Astrocyte (in vitro differentiated cells and primary cell): ENCODE measurements around the gene SRGAP1. TPM values are rescaled to one million over a fixed set of nuclear protein-coding genes. Genes with fewer than 3 reads are reported as not detected.

Experiments used
- DNase-seq: peaks from one replicate; pipeline ENCODE4 v3.0.0-alpha.2; 2010; ENCODE audit warnings: low read depth
- FAIRE-seq: peaks from 2 replicates; lab custom pipeline; 2011; peaks lifted over from hg19 to GRCh38; lab: Jason Lieb, UNC
- H2AFZ ChIP-seq: 2 replicates; pipeline ENCODE4 v1.6.0; 2012; ENCODE audit warnings: low read depth, low read length, inconsistent platforms
- H3K27ac ChIP-seq: 2 replicates; pipeline ENCODE4 v1.5.1; 2011; ENCODE audit warnings: low read depth, low read length, inconsistent platforms
- H3K27me3 ChIP-seq: 2 replicates; pipeline ENCODE4 v1.6.0; 2011; ENCODE audit warnings: low read length, inconsistent platforms; ENCODE audit not compliant: insufficient read depth
- H3K36me3 ChIP-seq: 2 replicates; pipeline ENCODE4 v1.5.1; 2011; ENCODE audit warnings: low read length, inconsistent platforms; ENCODE audit not compliant: insufficient read depth
- H3K4me1 ChIP-seq: 2 replicates; pipeline ENCODE4 v1.5.1; 2011; ENCODE audit warnings: low read length, inconsistent platforms; ENCODE audit not compliant: insufficient read depth
- H3K4me2 ChIP-seq: 2 replicates; pipeline ENCODE4 v1.6.0; 2012; ENCODE audit warnings: low read length, inconsistent platforms
- H3K4me3 ChIP-seq: 2 replicates; pipeline ENCODE4 v1.5.1; 2011; ENCODE audit warnings: low read depth, mild to moderate bottlenecking, low read length, inconsistent platforms; ENCODE audit not compliant: insufficient read depth
- H3K79me2 ChIP-seq: 2 replicates; pipeline ENCODE4 v1.6.0; 2012; ENCODE audit warnings: mild to moderate bottlenecking, low read length, inconsistent platforms; ENCODE audit not compliant: insufficient read depth
- H3K9ac ChIP-seq: 2 replicates; pipeline ENCODE4 v1.6.0; 2012; ENCODE audit warnings: mild to moderate bottlenecking, low read length, inconsistent platforms
- H3K9me3 ChIP-seq: 2 replicates; pipeline ENCODE4 v1.5.1; 2012; ENCODE audit warnings: low read depth, mild to moderate bottlenecking, low read length, inconsistent platforms; ENCODE audit not compliant: insufficient read depth
- H4K20me1 ChIP-seq: 2 replicates; pipeline ENCODE4 v1.6.0; 2012; ENCODE audit warnings: low read length, inconsistent platforms; ENCODE audit not compliant: insufficient read depth
- H3K27ac Mint-ChIP-seq: one replicate; pipeline ENCODE4 v1.8.0; 2021; ENCODE audit warnings: mild to moderate bottlenecking, mixed read lengths; ENCODE audit not compliant: unreplicated experiment
- H3K27me3 Mint-ChIP-seq: one replicate; pipeline ENCODE4 v1.8.0; 2021; ENCODE audit warnings: low read depth, mixed read lengths; ENCODE audit not compliant: unreplicated experiment
- H3K36me3 Mint-ChIP-seq: one replicate; pipeline ENCODE4 v1.8.0; 2021; ENCODE audit warnings: low read depth, mixed read lengths; ENCODE audit not compliant: unreplicated experiment
- H3K4me1 Mint-ChIP-seq: one replicate; pipeline ENCODE4 v1.8.0; 2021; ENCODE audit warnings: low read depth, mixed read lengths; ENCODE audit not compliant: unreplicated experiment
- H3K4me3 Mint-ChIP-seq: one replicate; pipeline ENCODE4 v1.8.0; 2021; ENCODE audit warnings: mild to moderate bottlenecking, moderate library complexity, mixed read lengths; ENCODE audit not compliant: unreplicated experiment
- H3K9me3 Mint-ChIP-seq: one replicate; pipeline ENCODE4 v1.8.0; 2021; ENCODE audit warnings: mild to moderate bottlenecking, mixed read lengths; ENCODE audit not compliant: unreplicated experiment
- CTCF ChIP-seq: IDR thresholded peaks from 2 replicates; pipeline ENCODE4 v1.5.1; 2011; ENCODE audit warnings: low read depth, mild to moderate bottlenecking, inconsistent platforms, low read length, moderate library complexity; ENCODE audit not compliant: insufficient read depth
- EZH2 ChIP-seq: IDR thresholded peaks from 2 replicates; pipeline ENCODE4 v1.6.1; 2012; ENCODE audit warnings: mild to moderate bottlenecking, low read length, inconsistent platforms; ENCODE audit not compliant: insufficient read depth
- total RNA-seq: library from RNA; stranded (reverse); gene quantifications from 2 replicates; pipeline ENCODE4 v1.2.1, GENCODE V29; 2021

The SRGAP1 gene
- total RNA-seq, 1 donor from 2014 or later: 15.2 TPM

DNA sequence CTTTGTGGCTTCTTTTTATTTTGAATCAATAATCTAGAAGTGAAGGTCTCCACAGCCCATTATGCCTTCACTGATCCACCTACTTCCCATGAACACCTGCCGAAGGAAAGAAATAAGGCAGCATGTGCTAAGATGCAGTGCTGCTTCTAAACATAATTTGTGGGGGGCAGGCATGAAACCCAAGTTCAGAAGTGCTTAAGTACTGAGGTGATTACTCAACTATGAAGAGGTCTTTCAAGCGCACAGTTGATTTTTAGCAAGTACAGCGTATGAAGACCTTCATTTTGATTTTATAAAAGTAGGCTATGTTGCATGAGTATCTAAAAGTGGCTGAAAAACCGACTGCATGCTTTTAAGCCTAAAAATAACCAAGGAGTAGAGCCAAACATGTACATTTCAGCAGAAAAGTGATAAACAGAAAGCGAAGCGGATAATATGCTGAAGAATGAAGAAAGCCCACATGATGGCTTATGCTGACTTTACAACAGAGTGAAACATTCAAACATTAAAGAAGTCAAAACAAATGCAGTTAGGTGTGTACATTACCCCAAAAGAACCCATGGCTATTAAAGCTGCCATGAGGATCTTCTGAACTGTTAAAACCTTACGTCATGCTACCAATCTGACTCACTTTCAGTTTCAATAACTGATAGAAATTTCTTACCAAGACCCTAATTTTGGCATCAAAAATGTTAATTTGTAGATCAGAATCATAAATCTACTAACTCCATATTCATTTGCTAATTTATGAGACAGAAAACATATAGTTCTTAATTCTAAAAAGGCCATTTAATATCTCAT is 348.3 kb downstream of the SRGAP1 start:
- no peak overlapping the region for H3K4me3 Mint-ChIP-seq
- no peak for FAIRE-seq
- no peaks in the 10 kb centered on the region for H3K36me3 ChIP-seq
- H3K4me3 ChIP-seq: no peak overlapping the region
- no peaks in the 10 kb centered on the region for H4K20me1 ChIP-seq
- no peak for DNase-seq
- no peak overlapping the region for H2AFZ ChIP-seq
- H3K4me1 ChIP-seq: peaks cover 8% of the 10 kb centered on the region
- H3K9ac ChIP-seq: no peak overlapping the region
- no peaks in the 10 kb centered on the region for H3K9me3 Mint-ChIP-seq
- H3K27ac ChIP-seq: no peak overlapping the region
- no peaks in the 10 kb centered on the region for H3K27me3 Mint-ChIP-seq
- no peaks in the 10 kb centered on the region for H3K9me3 ChIP-seq
- no peaks in the 10 kb centered on the region for H3K79me2 ChIP-seq
- no peaks in the 10 kb centered on the region for H3K27me3 ChIP-seq
- TF ChIP-seq CTCF: no peak
- H3K4me1 Mint-ChIP-seq: peaks cover 7% of the 10 kb centered on the region
- H3K27ac Mint-ChIP-seq: no peak overlapping the region
- peaks cover 13% of the 10 kb centered on the region for H3K36me3 Mint-ChIP-seq
- no peak overlapping the region for H3K4me2 ChIP-seq

DNA sequence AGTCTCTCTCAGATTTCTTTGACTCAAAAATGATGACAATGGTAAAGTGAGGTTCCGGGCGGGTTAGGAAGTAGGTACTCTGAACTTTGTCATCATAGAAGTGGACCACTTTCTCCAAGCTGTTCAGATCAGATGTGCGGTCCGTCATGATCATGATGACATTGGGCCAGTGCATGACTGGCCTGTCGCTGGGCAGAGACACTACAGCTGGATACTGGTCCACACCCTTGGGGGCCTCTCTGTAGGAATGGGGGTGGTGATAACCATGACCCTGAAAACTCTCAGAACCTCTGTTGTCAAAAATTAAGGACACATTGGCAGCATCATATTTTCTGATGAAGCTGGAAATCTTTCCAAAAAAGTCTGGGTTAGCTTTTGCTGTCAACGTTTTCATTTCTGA is 349.4 kb downstream of the SRGAP1 start:
- H3K27ac Mint-ChIP-seq: no peak overlapping the region
- H4K20me1 ChIP-seq: no peaks in the 10 kb centered on the region
- H3K4me3 Mint-ChIP-seq: no peak overlapping the region
- no peak overlapping the region for H3K4me3 ChIP-seq
- H3K36me3 Mint-ChIP-seq: peaks cover 13% of the 10 kb centered on the region
- H3K9me3 Mint-ChIP-seq: no peaks in the 10 kb centered on the region
- no peak overlapping the region for H3K9ac ChIP-seq
- no peak overlapping the region for H3K27ac ChIP-seq
- no peaks in the 10 kb centered on the region for H3K79me2 ChIP-seq
- H3K4me2 ChIP-seq: no peak overlapping the region
- H3K36me3 ChIP-seq: no peaks in the 10 kb centered on the region
- TF ChIP-seq EZH2 (no peak), CTCF (no peak)
- H3K4me1 Mint-ChIP-seq: no peaks in the 10 kb centered on the region
- no peak overlapping the region for H2AFZ ChIP-seq
- no peak for FAIRE-seq
- H3K27me3 Mint-ChIP-seq: no peaks in the 10 kb centered on the region
- no peaks in the 10 kb centered on the region for H3K27me3 ChIP-seq
- H3K9me3 ChIP-seq: no peaks in the 10 kb centered on the region
- DNase-seq: no peak
- H3K4me1 ChIP-seq: peaks cover 5% of the 10 kb centered on the region
